Measurements from ENCODE around the gene CRKL.

CRKL gene

GRCh38 chr22:20944042-20944441 is 26.8 kb downstream of the CRKL start:
- no peak for DNase-seq (ENCODE audit: low read depth)
- no peak overlapping the region for H3K4me3 ChIP-seq (ENCODE audit: low read depth, low read length)
- TF ChIP-seq CTCF (IDR thresholded peaks at IDR 0.05; ENCODE audit: insufficient read depth, low read depth, low read length, missing control alignments): no peak

- DNase-seq (ENCODE audit: low read depth): no peak
- TF ChIP-seq CTCF (IDR thresholded peaks at IDR 0.05; ENCODE audit: insufficient read depth, low read depth, low read length, missing control alignments): no peak
Observed at GRCh38 chr22:20945578-20945934, 28.3 kb downstream of the CRKL start.

GRCh38 chr22:20946080-20946986 is 29.1 kb downstream of the CRKL start:
- DNase-seq (ENCODE audit: low read depth): no peak
- TF ChIP-seq CTCF (IDR thresholded peaks at IDR 0.05; ENCODE audit: insufficient read depth, low read depth, low read length, missing control alignments): no peak
- no peak overlapping the region for H3K4me3 ChIP-seq (ENCODE audit: low read depth, low read length)

More at GRCh38 chr22:20945578-20945934, 28.3 kb downstream of the CRKL start:
- no peak overlapping the region for H3K4me3 ChIP-seq (ENCODE audit: low read depth, low read length)

GRCh38 chr22:20946991-20947390 is 29.8 kb downstream of the CRKL start:
- TF ChIP-seq CTCF (IDR thresholded peaks at IDR 0.05; ENCODE audit: insufficient read depth, low read depth, low read length, missing control alignments): no peak
- DNase-seq (ENCODE audit: low read depth): no peak

GRCh38 chr22:20948450-20948849 is 31.2 kb downstream of the CRKL start:
- no peak for DNase-seq (ENCODE audit: low read depth)
- no peak for TF ChIP-seq CTCF (IDR thresholded peaks at IDR 0.05; ENCODE audit: insufficient read depth, low read depth, low read length, missing control alignments)
- H3K4me3 ChIP-seq (ENCODE audit: low read depth, low read length): no peak overlapping the region

More at GRCh38 chr22:20946991-20947390, 29.8 kb downstream of the CRKL start:
- H3K4me3 ChIP-seq (ENCODE audit: low read depth, low read length): no peak overlapping the region

GRCh38 chr22:20948989-20949388 is 31.8 kb downstream of the CRKL start:
- DNase-seq (ENCODE audit: low read depth): no peak
- H3K4me3 ChIP-seq (ENCODE audit: low read depth, low read length): no peak overlapping the region
- no peak for TF ChIP-seq CTCF (IDR thresholded peaks at IDR 0.05; ENCODE audit: insufficient read depth, low read depth, low read length, missing control alignments)
